Sigmoid colon (tissue), 3 donors: ENCODE results near the gene MAGEA12.
"Not testable (repeated sequence)": the region's sequence is repeated elsewhere in the genome, so short reads cannot be mapped to it uniquely, and the experiment has no call there.

Experiments used
- POLR2A ChIP-seq, 2 donors: fragments of 450-650 bp; IDR thresholded peaks; one replicate each; pipeline ENCODE4 v1.6.1; 2016; ENCODE audit warnings: antibody characterized with exemption in 2 of 2, mild to moderate bottlenecking in 2 of 2, moderate library complexity in 2 of 2
- TF ChIP-seq, protein P1 (sequence below), 4 experiments: fragments of 450-650 bp in 3 of 4; fragments of 200-600 bp in 1 of 4; IDR thresholded peaks; one replicate each; pipeline ENCODE4 v1.5.1; 2016 to 2019; ENCODE audit warnings: antibody characterized with exemption in 4 of 4, mild to moderate bottlenecking in 3 of 4, moderate library complexity in 2 of 4

DNA sequence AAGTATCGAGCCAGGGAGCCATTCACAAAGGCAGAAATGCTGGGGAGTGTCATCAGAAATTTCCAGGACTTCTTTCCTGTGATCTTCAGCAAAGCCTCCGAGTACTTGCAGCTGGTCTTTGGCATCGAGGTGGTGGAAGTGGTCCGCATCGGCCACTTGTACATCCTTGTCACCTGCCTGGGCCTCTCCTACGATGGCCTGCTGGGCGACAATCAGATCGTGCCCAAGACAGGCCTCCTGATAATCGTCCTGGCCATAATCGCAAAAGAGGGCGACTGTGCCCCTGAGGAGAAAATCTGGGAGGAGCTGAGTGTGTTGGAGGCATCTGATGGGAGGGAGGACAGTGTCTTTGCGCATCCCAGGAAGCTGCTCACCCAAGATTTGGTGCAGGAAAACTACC lies 3.0 kb downstream of the MAGEA12 start:
- TF ChIP-seq POLR2A (IDR thresholded peaks at IDR 0.05), result not testable (repeated sequence)
- TF ChIP-seq, protein P1, sequence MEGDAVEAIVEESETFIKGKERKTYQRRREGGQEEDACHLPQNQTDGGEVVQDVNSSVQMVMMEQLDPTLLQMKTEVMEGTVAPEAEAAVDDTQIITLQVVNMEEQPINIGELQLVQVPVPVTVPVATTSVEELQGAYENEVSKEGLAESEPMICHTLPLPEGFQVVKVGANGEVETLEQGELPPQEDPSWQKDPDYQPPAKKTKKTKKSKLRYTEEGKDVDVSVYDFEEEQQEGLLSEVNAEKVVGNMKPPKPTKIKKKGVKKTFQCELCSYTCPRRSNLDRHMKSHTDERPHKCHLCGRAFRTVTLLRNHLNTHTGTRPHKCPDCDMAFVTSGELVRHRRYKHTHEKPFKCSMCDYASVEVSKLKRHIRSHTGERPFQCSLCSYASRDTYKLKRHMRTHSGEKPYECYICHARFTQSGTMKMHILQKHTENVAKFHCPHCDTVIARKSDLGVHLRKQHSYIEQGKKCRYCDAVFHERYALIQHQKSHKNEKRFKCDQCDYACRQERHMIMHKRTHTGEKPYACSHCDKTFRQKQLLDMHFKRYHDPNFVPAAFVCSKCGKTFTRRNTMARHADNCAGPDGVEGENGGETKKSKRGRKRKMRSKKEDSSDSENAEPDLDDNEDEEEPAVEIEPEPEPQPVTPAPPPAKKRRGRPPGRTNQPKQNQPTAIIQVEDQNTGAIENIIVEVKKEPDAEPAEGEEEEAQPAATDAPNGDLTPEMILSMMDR (IDR thresholded peaks at IDR 0.05), result not testable (repeated sequence)
